Activated T-cell treated with anti-CD3 and anti-CD28 coated beads, Interleukin-2, amount 50 U/mL, for 1 hour (primary cell): ENCODE results near the gene PTK7.
"Not testable (repeated sequence)": the region's sequence is repeated elsewhere in the genome, so short reads cannot be mapped to it uniquely, and the experiment has no call there.

ENCODE experiments used
- DNase-seq: peaks from one replicate; pipeline ENCODE4 v3.0.0-alpha.2; 2020

PTK7 gene

DNA sequence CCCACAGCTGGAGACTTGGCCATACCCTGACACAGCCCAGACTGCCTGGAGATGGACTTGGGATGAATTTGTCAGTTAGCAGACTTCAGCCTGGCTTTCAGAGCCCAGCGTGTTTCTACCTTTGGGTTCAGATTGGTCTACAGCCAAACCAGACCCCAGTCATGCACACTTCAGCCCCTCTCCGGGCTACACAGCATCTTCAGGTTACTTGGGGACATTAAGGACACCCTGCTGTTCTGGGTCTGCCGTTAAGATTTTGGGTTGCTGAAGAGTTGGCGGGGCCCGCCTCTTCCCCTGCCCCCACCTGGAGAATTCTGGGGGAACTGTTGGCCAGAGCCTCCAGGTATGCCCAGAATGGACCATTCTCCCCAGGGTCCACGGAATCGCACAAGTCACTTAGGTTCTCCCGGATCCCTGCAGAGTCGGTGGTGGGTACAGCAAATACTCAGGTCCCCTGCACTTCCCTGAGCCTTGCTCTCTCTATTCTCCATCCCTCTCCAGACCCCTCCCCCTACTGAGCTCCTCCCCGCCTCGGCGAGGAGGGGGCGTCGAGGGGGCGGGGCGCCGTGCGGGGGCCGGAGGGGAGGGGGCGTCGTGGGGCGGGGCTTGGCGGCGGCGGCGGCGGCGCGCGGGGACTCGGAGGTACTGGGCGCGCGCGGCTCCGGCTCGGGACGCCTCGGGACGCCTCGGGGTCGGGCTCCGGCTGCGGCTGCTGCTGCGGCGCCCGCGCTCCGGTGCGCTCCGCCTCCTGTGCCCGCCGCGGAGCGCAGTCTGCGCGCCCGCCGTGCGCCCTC is at the start of gene PTK7:
Gene PTK7, plus strand, starts transcription at position 645 of the 794 bp plus-strand sequence. CDS start 175 bp downstream, outside the sequence.
- DNase-seq, result peak; percentile 34

DNA sequence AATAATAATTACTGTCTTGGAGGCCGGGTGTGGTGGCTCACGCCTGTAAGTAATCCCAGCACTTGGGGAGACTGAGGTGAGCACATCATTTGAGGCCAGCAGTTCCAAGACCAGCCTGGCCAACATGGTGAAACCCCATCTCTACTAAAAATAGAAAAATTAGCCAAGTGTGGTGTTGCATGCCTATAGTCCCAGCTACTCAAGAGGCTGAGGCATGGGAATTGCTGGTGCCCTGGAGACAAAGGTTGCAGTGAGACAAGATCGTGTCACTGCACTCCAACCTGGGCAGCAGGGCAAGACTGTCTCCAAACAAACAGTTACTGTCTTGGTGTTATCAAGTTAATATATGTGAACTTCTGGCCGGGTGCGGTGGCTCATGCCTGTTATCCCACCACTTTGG is 49.7 kb upstream of the PTK7 start:
- DNase-seq, result no peak

DNA sequence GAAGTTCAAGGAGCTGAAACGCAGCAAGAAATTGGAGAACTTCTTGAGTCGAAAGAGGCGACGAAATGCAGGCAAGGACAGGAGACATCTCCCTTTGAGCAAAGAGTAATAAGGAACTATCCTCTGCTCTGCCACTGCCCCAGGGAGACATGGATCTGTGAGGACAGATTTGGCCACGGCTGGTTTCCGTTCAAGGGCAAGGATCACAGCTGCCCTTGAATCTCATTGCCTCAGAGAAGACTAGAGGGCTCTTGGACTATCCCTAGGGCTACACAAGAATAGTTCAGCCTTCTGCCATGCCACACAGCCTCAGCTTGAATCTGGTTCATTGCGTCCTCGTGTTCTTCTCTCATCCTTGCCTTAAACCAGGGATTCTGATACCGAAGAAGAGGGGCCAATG is 47.0 kb upstream of the PTK7 start:
- no peak for DNase-seq

DNA sequence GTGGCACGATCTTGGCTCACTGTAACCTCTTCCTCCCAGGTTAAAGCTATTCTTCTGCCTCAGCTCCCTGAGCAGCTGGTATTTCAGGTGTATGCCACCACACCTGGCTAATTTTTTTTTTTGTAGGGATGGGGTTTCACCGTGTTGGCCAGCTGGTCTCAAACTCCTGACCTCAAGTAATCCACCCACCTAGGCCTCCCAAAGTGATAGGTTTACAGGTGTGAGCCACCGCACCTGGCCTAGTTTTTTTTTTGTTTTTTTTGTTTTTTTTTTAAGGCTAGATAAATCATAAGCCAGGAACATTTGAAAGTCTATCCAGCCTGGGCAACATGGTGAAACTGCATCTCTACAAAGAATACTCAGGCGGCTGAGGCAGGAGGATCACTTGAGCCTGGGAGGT is 43.8 kb upstream of the PTK7 start:
- no peak for DNase-seq

DNA sequence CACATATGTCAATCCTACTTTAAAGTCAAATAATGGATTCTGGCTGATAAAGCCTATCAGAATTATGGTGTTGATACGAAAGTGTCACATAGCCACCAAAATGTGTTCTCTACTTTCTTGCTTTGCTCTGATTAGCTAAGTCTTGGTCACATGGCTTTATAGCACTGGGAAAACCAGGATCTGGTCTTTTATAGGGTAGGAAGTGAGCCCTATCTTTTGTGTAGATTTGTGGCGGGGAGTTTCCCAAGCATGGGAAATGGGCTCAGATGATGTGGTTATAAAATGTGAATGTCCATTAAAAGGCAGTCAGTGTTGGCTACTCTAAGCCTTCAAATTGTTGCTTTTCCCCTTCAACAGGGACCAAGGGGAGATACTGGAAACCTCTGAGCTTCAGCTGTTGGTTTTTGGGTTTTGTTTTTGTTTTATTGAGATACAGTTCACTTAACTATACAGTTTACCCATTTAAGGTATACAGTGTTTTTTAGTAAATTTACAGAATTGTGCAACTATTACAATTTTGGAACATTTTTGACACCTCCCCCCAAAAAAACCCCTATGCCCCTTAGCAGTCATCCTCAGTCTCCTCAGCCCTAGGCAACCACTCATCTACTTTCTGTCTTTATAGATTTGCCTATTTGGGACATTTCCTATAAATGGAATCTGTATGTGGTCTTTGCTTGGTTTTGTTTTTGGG is 42.5 kb upstream of the PTK7 start:
- no peak for DNase-seq

DNA sequence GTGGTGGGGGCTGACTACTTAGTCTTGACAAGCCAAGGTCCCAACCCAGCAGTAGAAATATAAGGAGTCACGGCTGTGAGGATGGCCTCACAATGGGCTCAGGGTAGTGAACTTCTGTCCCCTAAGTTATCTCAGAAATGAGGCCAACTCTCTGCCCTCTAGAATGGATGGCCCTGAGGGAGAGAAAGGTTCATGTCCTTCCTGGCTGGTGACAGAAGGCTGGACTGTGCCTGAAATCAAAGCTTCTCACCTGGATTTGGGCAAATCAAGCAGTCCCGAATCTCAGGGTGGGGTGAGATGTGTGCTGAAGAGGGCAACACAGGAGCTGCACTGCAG is 42.0 kb upstream of the PTK7 start:
- no peak for DNase-seq

DNA sequence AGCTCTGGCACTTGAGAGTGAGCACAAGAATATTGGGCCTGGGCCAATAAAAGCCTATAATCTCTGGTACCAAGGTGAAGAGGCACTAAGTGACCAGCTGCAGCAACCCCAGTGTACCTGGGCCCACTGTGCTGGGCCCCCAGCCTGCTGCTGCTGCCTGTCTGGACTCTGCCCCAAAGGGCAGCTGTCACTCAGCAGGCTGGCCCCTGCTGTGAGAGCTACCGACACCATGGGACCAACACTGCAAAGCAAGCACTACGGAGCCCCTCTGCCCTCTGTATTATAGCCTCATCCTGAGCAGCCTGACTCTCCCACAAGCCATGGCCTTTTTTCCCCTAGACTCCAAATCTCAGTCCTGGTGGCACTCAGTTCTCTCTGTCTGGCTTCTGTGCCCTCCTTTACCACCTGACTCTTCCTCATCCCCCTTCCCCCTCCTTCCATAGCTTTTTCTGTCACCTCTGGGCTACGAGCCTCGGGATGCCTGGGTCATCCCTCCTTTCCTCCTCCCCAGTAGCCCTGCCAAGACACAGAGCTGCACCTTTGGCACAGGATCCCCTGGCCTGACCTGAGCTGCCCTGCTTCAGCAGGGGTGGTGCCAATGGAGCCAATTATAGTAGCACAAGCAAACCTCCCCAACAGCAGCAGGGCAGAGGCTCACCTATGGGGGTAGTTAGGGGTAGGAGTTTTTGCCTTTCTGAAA is 40.5 kb upstream of the PTK7 start:
- no peak for DNase-seq

DNA sequence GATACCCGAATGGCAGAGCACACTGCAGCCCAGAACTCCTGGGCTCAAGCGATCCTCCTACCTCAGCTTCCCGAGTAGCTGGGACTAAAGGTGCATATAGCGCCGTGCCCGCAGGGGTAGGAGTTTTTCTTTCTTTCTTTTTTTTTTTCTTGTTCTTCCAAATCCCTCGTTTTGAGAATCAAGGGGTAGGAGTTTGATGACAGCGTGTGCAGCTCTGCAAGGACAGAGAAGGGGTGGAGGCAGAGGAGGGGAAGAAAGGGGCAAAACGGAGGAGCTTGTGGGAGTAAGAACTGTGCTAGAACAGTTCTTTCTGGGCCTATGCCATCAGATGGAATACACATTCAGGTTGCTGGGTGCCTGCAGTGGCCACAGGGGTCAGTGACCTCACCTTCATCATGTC is 39.4 kb upstream of the PTK7 start:
- no peak for DNase-seq

DNA sequence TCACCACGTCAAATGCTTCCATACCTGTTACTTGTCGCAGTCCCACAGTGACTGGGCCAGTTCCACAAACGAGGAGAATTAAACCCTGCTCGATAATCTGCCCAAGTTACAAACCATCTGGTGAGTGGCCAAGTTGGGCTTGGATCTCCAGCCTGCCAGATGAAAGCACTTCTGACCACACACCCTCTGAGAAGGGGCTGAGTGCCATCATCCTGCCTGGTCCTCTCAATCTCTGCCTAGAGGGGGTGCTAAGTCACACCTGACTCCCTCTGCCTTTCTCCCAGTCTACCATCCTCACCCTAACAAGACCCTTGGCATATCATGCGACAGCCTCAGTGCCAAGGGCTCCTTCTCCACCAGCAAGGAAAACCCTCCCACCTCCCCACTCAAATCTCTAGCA is 38.9 kb upstream of the PTK7 start:
- DNase-seq, result no peak

DNA sequence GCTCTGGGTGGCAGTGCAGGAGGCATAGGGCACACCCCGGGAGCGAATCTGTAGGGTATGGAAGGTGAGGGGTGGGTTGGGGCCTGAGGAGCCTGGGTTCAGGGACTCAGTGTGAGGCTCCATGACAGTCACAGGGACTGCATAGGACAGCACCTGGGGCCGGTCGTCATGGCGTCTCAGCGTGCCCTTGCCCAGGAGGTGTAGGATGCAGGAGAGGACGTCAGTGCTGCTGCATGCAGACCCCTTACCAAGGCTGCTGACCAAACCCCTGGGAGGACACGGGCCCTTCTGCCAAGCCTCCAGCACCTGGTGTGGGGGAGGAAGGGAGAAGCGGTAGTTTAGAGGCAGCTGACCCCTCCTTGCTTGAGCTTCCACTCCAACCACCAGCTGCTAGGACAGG is 38.4 kb upstream of the PTK7 start:
- DNase-seq, result no peak

DNA sequence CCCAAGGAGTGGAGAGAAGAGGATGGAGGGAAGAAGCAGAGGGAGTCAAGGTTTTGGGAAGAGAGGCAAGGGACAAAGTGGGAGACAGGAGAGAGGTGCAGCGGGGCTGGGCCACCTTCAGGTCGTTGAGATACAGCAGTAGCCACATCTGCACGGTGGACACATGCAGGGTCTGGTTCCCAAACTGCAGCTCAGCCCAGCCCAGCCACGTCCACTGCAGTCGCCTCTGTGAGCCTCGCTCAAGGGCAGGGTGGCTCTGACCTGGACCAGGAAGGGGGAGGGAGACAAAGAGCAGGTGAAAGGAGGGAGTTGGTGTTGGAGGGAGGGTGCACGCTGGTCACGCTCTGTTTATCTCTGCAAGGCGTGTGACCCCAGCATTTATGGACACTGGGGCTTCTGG is 37.4 kb upstream of the PTK7 start:
- DNase-seq, result no peak

DNA sequence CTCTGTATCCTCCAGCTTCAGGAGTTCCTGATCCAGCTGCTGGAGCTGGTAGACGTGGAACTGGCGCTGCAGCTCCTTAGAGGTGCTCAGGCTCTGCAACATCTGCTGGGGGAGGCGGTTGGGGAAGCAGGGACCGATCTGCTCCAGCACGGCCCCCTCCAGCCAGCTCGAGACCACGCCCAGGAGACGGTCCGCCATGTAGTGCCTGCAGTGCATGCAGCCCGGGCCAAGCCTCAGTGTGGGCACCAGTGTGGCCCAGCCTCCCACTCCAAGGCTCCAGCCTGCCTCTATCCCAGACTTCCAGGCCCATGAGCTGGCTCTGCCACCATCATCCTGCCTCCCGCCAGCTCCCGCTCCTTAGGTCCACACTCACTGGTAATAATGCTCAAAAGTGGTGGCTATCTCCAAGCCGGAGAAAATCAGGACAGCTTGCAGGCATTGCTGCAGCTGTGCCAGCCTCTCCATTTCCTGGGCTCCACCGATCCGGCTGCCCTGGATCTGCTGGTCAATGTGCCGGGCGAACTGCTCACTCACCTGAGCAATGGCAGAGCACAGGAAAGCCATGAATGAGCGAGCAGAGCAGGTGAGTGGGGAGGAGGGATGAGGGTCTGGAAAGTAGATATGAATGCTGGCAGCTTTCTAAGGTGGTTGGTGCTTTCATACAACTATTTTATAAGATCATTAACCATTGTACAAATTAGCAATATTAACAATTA is 35.4 kb upstream of the PTK7 start:
- no peak for DNase-seq

DNA sequence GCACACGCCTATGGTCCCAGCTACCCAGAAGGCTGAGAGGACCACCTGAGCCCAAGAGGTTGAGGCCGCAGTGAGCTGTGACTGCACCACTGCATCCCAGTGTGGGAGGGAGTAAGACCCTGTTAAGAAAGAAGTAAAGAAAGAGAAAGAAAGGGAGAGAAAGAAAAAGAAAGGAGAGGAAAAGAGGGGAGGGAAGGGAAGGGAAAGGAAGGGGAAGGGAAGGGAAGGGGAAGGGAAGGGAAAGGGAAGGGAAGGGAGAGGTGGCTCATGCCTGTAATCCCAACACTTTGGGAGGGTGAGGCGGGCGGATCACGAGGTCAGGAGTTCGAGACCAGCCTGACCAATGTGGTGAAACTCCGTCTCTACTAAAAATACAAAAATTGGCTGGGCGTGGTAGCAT is 34.6 kb upstream of the PTK7 start:
- not testable (repeated sequence) for DNase-seq

DNA sequence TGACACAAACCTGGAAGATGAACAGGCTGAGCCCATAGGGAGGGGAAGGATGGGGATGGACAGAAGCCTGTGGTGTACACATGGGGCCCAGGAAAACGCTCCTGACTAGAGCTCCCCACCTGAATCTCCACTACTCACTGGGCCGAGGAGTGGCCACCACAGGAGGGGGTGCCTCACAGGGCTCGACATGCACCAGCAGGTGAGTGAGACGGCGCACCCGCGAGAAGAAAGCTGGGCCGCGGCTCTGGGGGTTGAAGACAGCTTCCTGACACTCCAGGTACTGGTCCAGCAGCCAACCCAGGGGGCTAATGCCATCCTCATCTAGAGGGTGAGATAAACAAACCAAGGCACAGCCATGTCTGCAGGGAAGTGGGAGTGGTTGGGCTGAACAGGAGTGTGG is 32.8 kb upstream of the PTK7 start:
- DNase-seq, result no peak

DNA sequence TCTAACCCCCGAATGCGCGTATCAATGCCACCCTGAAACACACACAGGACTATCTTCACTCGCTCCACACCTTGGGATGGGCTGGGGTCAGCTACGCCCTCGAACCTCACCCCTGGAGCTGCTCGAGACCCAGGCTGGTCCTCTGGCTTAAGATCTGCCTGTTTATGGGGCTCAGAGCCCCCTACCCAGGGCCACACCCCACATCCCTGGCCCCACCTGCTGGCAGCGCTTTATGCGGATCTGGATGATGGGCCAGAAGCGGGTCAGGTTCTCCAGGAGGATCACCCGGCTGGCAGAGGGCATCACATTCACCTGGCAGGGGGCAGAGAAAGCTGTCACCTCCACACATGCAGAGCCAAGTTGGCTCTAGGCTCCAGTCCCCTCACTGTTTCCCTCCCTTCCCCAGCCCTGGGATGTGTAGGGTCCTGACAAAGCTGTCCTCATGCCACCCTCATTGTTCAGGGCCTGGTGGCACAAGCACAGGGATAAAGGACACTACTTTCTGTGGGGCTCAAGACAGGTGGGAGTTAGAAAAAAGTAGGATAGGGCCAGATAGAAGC is 30.7 kb upstream of the PTK7 start:
- no peak for DNase-seq

DNA sequence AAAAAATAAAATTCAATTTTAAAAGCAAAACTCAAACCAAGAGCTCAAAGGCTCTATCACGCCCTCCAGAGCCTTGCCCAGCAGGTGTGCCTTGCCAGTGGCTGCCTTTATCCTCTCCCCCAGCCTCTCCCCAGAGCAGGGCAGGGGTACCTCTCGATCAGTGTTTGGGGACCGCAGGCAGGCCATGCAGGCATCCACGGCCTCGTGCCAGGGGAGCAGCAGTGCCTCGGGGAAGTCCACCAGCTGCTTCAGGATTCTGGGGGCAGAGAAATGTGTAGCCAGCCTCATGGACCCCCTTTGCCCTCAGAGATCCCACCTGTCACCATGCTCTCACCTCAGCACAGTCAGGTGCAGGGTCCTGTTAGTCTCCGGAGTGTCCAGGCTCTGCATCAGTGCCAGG is 28.1 kb upstream of the PTK7 start:
- no peak for DNase-seq

DNA sequence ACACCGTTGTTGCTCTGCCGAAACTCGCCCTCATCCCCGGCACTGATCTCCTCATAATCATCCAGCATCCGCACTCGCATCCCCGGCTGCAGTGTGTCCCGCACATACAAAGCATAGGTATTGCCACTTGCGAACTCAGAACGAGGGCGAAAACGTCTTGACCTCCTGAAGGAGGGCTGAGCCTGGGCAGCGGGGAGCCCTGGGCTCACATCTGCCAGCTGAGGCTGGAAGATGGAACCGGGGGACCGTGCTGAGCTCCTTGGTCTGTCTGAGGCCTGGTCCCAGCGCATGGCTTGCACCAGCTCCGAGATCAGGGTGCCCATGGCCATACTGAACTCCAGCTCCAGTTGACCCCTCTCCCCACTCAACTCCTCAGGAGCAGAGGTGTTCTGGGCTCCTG is 25.1 kb upstream of the PTK7 start:
- DNase-seq, result no peak

DNA sequence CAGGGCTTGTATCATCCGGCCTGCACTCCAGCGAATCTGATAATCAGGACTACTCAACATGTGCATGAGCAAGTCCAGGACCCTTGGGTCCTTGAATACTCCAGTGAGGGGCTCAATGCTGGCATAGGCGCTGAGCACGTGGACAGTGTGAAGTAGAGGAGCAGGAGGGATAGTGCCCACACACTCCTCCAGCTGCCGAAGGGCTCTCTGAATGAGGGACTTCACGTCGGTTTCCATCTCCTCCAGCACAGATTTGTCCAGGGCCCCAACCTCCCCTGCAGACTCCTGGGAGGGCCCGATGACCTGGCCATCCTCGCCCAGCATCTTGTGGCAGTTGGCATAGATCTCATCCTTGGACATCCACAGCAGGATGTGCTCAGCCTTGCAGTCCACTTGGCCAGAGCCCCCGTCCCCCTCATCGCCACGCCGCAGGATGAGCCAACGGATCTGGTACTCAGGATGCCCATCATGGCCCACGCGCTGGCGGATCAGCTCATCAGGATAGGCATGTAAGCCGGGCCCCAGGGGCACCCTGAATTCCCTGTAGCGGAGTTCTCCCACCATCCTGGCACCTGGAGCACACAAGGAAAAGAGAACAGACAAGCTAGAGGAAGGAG is 23.8 kb upstream of the PTK7 start:
- DNase-seq, result no peak

DNA sequence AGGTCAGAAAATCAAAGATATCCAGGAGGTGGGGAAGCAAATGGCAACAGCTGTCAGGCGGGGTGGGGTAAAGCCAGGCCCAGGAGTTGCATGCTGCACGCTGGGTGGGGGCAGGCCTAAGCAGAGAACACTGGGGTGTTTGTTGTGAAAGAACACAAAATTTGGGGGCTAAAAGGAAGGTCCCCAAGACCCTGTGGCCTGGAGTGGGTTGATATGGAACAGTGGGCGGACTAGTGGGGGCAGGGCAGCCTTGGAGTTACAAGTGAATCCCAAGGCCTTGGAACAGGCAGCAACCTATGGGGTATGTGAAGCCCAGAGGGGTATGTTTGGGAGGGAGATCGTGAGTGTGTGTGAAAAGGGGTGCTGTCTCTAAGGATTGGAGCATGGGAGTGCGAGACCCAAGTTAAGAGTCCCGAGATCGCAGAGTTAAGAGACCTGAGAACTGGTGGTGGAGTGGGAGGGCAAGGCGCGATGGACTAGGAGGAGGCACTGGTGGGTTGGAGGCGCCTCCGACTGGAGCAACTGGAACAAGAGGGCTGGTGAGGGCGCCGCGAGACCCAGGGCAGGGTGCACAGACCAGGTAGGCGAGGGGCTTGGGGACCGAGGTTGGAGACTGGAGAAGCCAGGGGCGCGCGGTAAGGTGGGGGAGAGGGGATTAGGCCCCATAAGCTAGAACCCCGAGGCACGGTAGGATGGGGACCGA is 23.1 kb upstream of the PTK7 start:
- DNase-seq, result no peak

DNA sequence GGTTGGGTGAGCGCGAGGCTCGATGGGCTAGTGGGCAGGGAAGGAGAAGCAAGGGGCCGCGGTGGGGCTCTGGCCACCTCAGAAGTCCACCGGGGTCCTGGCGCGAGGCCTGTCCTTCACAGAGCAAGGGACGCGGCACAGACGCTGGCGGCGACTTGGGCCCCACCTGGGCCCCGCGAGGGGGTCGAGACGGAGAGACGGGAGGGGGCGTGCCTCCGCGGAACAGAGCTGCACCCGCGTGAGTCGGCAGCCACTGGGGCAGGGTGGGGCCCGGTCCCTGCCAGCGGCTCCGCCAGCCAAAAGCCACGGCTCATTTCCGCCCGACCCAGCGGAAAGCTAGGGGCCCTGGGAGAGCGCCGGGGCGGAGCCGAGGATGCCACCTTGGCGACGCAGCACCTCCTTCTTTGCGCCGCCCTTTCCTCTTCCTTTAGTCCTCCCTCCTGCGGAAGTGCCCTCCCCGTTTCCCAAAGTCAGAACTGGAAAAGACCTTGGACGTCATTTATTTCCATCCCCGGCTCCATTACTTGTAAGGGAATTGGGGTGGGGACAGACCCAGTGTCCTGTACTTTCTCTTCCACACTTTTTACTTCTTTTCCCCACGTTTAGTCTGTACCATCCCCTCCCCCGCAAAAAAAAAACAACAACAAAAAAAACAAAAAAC is 22.4 kb upstream of the PTK7 start, which contains the start of gene CUL7:
Gene CUL7, minus strand, starts transcription at position 307 of the 661 bp plus-strand sequence. CDS start 1,063 bp downstream, outside the sequence.
- peak; percentile 89 for DNase-seq

DNA sequence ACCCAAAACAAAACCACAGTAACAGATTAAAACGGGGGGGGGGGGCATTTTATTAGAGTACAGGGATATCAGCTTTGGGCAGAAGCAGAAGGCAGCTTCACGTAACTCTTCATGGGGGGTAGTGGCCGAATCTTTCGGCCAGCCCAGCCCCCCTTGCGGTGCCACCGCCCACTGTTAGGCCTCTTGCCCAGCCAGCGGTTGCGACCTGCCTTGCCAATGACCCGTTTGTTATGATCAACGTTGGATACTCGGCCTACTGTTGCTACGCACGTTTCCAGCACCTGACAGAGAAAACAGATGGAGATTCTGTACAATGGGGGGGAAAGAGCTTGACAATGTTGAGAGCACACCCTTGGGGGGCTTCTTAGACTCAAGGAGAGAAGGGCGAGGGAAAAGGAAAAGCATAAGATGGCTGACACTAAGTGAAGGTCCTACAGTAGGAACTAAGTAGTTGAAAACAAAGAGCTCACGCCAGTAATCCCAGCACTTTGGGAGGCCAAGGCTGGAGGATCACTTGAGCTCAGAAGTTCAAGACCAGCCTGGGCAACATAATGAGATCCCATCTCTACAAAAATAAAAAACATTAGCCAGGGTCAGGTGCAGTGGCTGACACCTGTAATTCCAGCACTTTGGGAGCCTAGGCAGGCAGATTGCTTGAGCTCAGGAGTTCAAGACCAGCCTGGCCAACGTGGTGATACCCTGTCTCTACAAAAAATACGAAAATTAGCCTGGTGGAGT is 21.7 kb upstream of the PTK7 start:
- no peak for DNase-seq
